Esophagus muscularis mucosa (tissue), 4 donors: ENCODE results near the gene AAGAB.

Experiments used
- CTCF ChIP-seq, 3 experiments: fragments of 200-600 bp in 2 of 3; fragments of 450-650 bp in 1 of 3; sonication (generic) in 2 of 3; IDR thresholded peaks; one replicate each; pipeline ENCODE4 v1.5.1; 2017 to 2019; ENCODE audit warnings: antibody characterized with exemption in 3 of 3, mild to moderate bottlenecking in 2 of 3, moderate library complexity in 1 of 3
- EP300 ChIP-seq: sonication (generic); formaldehyde crosslinking; IDR thresholded peaks from one replicate; pipeline ENCODE4 v1.6.1; 2017; ENCODE audit warnings: antibody characterized with exemption
- POLR2A ChIP-seq: fragments of 450-650 bp; IDR thresholded peaks from one replicate; pipeline ENCODE4 v1.6.1; 2017; ENCODE audit warnings: antibody characterized with exemption, moderate library complexity, mild to moderate bottlenecking, low read depth
- POLR2AphosphoS5 ChIP-seq, 2 donors: sonication (generic); formaldehyde crosslinking; IDR thresholded peaks; one replicate each; pipeline ENCODE4 v1.6.1; 2017; ENCODE audit warnings: antibody characterized with exemption in 2 of 2

GRCh38 chr15:67170143-67170925 is 84.1 kb downstream of the AAGAB start:
- TF ChIP-seq CTCF (IDR thresholded peaks at IDR 0.05) (no peak), POLR2A (no peak), POLR2AphosphoS5 (IDR thresholded peaks at IDR 0.05) (no peak), EP300 (no peak)
